ENCODE measurements around the gene PTDSS2.

The PTDSS2 gene

DNA sequence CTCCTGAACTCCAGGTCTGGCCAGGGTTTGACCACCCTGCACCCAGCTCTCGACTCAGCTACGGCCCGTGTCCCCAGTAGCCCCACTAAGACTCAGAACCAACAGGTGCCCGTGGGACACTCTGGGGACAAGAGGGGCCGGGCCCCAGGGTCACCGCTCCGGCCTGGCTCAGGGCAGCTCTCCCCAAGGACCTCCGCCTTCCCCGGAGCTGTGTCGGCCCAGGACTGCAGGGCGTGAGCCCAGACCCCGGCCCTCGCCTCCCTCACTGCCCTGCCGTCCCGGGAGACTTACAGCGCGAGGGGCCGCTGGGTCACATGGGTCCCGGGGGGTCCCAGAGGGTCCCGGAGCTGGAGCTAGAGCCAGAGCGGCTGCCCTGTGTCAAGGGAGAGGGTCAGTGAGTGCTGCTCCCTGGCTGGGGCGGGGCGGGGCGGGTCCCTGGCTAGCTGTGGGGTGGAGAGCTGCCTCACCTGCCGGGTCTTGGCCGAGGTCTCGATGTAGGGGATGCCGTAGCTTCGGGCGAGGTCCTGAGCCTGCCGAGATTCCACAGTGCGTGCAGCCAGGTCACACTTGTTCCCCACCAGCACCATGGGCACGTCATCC lies 83.0 kb downstream of the PTDSS2 start:
- peaks cover 2% of the 10 kb centered on the region for H3K36me3 Mint-ChIP-seq (ENCODE audit: low read depth)
- no peak for DNase-seq
- H3K4me3 Mint-ChIP-seq = no peak overlapping the region
- H3K27me3 Mint-ChIP-seq = no peaks in the 10 kb centered on the region
- ATAC-seq = no peak
- H3K4me1 Mint-ChIP-seq = peaks cover 13% of the 10 kb centered on the region
- H3K9me3 Mint-ChIP-seq = no peaks in the 10 kb centered on the region
- H3K27ac Mint-ChIP-seq = no peak overlapping the region

DNA sequence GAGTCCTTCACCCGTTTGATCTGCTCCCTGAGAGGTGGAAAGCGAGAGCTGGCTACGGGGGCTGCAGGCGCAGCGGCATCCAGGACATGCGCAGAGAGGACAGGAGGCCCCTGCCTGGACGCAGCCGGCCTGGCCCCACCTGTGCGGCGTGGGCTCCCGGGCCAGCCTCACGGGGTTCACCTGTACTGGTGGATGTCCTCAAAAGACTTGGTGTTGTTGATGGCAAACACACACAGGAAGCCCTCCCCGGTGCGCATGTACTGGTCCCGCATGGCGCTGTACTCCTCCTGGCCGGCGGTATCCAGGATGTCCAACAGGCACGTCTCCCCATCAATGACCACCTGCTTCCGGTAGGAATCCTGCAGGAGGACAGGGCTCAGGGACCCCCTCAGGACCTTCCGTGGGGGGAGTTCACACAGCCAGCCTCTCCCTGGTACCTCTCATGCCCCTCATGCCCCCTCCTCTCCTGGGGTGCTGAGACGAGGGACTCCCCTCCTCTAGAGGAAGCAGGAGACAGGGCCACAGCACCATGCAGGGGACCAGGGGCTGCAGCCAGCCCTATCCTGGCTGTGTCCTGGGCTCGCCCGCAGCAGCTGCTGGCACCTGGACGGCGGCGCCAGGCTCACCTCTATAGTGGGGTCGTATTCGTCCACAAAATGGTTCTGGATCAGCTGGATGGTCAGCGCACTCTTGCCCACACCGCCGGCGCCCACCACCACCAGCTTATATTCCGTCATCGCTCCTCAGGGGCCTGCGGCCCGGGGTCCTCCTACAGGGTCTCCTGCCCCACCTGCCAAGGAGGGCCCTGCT lies 83.7 kb downstream of the PTDSS2 start:
- Mint-ChIP-seq H3K36me3 (ENCODE audit: low read depth) (peaks cover 2% of the 10 kb centered on the region), H3K4me3 (peak overlapping the region; percentile 74), H3K27ac (no peak overlapping the region), H3K27me3 (no peaks in the 10 kb centered on the region), H3K9me3 (no peaks in the 10 kb centered on the region), H3K4me1 (peaks cover 16% of the 10 kb centered on the region)
- no peak for DNase-seq
- no peak for ATAC-seq

DNA sequence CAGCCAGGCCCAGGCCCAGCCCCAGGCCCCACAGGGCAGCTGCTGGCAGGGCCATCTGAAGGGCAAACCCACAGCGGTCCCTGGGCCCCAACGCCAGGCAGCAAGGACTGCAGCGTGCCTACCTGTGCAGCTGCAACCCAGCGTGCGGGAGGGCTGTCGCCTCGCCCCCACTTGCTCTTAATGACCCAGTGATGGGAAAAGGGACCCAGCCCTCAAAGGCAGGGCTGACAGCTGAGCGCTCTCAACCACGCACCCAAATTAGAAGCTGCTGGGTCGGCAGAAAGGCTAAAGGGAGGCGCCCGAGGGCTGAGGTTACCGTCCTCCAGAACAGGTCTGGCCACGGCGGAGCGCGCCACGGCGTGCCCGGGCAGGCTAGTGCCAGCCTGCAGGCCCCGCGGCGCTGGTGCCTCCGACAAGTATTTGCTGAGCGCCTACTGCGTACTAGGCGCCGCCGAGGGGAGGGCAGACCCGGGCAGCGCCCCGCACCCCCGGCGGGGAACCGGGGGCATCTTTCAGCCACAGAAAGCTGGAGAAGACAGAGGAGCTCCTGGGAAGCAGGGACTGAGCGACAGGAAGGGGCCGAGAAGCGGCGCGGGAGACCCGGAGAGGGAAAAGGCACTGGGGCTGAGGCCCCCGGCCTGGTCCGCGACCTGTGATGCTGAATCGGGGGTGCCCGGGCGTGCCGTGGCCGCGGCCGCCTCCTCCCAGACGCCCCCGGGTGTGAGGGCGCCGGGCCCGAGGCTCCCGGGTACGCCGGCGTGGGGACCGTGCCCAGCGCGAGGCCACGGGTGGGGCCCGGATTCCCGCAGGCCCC lies 84.5 kb downstream of the PTDSS2 start:
- ATAC-seq = peak; percentile 0
- Mint-ChIP-seq H3K36me3 (ENCODE audit: low read depth) (peaks cover 2% of the 10 kb centered on the region), H3K27me3 (no peaks in the 10 kb centered on the region), H3K4me1 (peaks cover 17% of the 10 kb centered on the region), H3K9me3 (no peaks in the 10 kb centered on the region), H3K4me3 (peak overlapping the region; percentile 74), H3K27ac (no peak overlapping the region)
- DNase-seq = peak; percentile 41

DNA sequence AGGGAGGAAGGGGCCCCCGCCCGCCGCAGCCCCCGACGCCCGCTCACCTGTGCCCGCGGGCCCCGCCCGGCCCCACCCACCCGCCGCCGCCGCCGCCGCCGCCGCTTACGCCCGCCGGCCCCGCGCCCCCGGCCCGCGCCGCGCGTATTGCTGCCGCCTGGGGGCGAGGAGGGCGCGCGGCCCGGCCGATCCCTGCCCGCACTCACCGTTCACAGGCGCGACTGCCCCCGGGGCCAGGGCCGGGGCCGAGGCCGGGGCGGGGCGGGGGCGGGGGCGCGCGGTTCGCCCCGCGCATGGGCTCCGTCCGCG lies 85.1 kb downstream of the PTDSS2 start:
- Mint-ChIP-seq H3K4me1 (peaks cover 17% of the 10 kb centered on the region), H3K27ac (no peak overlapping the region), H3K27me3 (no peaks in the 10 kb centered on the region), H3K9me3 (no peaks in the 10 kb centered on the region), H3K36me3 (ENCODE audit: low read depth) (peaks cover 2% of the 10 kb centered on the region), H3K4me3 (no peak overlapping the region)
- peak; percentile 4 for ATAC-seq
- DNase-seq = no peak

DNA sequence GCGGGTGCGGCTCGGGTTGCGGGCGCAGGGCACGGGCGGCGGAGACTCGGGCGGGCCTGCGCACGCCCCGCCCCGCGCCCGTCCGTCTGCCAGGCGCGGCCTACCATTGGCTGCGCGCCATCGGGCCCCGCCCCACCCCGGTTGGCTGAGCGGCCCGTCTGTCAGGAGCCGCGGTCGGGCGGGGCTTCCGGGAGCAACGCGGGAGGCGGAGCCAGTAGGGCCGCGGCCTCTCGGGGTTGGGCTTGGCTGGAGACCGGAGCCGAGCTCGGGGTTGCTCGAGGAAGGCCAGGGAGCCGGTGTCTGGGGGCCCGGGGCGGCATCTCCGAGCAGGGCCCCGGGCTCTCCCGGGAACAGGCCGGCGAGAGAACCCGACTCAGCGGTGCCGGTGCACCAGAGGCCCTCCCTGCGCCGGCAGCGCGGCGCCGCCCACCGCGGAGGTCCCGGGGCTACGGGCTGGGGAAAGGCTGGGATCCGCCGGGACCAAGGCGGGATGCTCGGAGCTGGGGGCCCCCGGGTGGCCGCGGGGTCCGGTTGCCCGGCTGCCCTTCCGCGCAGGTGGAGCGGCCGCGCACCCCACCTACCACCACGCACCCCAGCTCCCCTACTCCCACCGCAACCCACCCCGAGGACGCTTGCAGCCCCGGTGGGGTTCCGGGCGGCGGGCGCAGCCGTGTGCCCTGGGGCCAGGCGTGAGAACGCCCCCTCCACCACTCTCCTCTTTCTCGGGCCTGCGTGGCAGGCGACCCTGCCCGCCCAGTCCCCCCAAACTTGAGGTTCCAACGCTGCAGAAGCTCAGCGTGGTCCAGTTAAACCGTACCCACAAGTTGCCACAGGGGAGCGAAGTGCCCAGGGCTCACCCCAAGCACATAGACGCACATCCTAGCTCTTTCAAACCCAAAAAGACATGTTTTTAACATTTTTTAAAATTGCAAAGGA lies 85.7 kb downstream of the PTDSS2 start, which contains the start of gene HRAS:
HRAS (minus strand) TSS at position 58 of the 936 bp plus-strand sequence.
- Mint-ChIP-seq H3K4me3 (peak within 1 kb of the TSS; percentile 90), H3K27me3 (no peaks in the 10 kb centered on the region), H3K4me1 (peaks cover 17% of the 10 kb centered on the region), H3K9me3 (no peaks in the 10 kb centered on the region), H3K36me3 (ENCODE audit: low read depth) (peaks cover 2% of the 10 kb centered on the region), H3K27ac (peak within 1 kb of the TSS; percentile 92)
- ATAC-seq = peak; percentile 90
- DNase-seq = peak; percentile 98

DNA sequence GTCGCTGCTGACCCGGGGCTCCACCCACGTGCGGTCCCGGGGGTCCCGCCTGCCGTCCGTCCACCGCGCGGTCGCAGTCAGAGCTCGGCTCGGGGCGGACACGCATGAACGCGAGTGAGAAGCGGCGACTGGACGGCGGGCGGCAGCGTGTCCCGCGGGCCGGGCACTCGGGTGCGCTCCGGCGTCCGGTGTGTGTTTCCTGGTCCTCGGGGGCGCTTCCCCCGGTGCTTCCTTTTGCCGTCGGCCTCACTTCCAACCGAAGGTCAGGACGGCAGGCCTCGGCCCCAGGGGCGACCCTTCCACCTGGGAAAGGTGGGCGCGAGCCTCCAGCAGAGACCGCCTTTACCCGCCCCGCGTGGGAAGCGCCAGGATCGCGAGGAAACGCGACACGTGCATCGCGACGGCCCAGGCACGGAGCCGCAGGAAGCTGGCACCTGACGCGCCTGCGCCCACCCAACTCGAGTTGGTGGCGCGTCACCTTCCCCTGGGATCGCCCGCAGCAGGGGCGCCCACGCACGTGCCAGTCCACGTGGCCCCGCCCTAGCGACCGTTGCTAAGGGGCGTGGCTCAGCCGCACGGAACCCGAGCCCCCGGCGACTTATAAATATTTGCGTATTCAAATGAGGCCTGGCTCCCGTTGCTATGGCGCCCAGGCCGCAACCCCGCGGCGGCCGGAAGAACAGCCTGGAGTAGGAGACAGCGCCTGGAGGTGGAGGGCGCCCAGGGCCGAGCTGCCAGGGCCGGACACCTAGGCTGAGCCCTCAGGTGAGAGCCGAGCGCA lies 87.0 kb downstream of the PTDSS2 start, which contains the start of gene LRRC56:
LRRC56 (plus strand) TSS at position 687 of the 781 bp plus-strand sequence. CDS start 3,158 bp downstream, outside the sequence.
- Mint-ChIP-seq H3K4me3 (peak within 1 kb of the TSS; percentile 90), H3K36me3 (ENCODE audit: low read depth) (peaks cover under 1% of the 10 kb centered on the region), H3K27ac (peak within 1 kb of the TSS; percentile 92), H3K27me3 (no peaks in the 10 kb centered on the region), H3K4me1 (peaks cover 17% of the 10 kb centered on the region), H3K9me3 (no peaks in the 10 kb centered on the region)
- DNase-seq (peak; percentile 92), ATAC-seq (peak; percentile 44)

DNA sequence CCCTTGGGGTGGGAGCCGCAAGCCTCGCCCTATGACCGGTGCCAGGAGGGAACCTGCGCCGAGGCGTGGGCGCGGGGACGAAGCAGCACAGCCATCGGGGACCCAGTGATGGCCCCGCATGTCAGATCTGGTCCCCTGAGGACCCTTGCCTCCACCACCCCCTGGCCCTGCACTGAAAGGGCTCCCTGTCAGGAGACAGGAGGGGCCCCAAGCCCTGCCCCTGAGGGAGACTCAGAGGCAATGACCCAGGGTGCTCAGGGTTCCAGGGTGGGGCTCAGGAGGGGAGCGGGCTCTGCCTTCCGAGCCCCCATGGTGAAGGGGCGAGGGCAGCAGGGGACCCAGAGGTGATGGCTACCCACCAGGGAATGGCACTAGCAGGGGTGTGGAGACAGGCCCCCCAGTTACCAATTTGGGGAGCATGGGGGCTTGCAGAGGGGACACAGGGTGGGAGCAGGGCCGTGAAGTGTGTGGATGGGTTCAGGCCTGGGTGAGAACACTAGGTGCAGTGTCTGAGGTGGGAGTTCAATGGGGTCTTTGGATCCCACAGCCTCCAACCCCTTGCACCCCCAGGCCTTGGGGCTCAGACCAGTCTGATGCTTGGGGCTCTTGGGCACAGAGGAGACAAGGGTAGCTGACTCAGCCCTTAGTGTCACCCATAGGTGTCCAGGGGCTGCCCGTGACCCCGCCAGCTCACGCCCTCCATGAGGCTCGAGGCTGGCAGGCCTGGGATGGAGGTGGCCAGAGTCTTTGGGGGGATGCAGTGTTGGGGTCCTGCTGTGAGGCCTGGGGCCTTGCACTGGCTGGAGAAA lies 87.7 kb downstream of the PTDSS2 start:
- ATAC-seq = no peak
- DNase-seq = no peak
- Mint-ChIP-seq H3K27me3 (no peaks in the 10 kb centered on the region), H3K9me3 (no peaks in the 10 kb centered on the region), H3K27ac (peak overlapping the region; percentile 69), H3K4me1 (peaks cover 17% of the 10 kb centered on the region), H3K36me3 (ENCODE audit: low read depth) (no peaks in the 10 kb centered on the region), H3K4me3 (peak overlapping the region; percentile 90)

DNA sequence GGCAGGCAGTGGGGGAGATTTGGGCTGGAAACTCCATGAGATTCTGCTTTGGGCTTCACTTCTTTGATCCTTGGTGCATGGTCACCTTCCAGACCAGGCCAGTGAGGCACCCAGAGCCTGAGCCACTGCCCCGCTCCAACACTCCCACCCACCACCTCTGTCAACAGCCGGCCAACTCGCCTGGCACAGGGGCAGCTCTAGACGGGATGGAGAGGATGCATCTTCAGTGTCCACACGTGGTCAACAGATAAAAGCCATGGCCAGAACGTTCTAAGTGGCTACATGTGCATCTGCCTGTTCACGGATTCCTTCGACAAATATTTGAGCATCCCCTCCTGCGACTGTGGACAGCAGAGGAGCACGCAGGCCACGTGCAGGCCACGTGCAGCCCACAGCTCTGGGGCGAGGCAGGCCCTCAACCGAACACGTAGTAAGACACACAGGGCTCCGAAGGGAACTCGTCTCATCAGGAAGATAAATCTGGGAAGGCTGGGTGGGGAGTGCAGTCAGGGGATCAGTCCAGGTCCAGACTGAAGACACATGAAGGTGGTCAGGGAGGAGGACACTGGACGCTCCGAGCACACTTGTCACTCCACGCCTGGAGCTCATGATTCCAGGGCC lies 88.5 kb downstream of the PTDSS2 start:
- DNase-seq (no peak), ATAC-seq (no peak)
- Mint-ChIP-seq H3K9me3 (no peaks in the 10 kb centered on the region), H3K27ac (no peak overlapping the region), H3K4me3 (peak overlapping the region; percentile 61), H3K36me3 (ENCODE audit: low read depth) (no peaks in the 10 kb centered on the region), H3K4me1 (peaks cover 17% of the 10 kb centered on the region), H3K27me3 (no peaks in the 10 kb centered on the region)

DNA sequence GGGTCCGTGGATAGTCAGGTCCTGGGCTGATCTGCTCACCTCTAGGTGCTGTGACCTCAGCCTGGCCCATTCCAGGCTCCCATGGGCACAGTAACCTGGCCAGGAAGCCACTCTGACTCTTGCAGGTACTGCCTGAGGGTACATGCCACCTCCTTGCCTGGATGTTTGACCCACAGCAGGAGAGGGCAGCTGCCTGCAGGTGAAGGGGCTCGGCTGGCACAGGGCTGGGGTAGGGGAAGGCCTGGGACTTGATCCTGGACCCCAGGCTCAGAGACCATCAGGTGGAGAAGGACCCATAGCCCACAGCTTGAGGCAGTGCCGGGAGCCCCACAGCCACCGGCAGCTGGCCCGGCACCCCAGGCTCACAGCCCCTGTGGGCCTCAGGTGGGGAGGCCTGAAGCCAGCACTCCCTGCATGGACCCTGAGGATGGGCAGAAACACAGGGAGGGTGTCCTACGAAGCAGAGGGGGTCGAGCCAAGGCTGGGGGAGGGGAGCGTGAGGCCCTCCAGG lies 89.9 kb downstream of the PTDSS2 start:
- DNase-seq = no peak

More for the DNA sequence above, 89.9 kb downstream of the PTDSS2 start:
- Mint-ChIP-seq H3K36me3 (ENCODE audit: low read depth) (no peaks in the 10 kb centered on the region), H3K4me3 (no peak overlapping the region), H3K9me3 (no peaks in the 10 kb centered on the region), H3K27me3 (no peaks in the 10 kb centered on the region), H3K27ac (no peak overlapping the region), H3K4me1 (peaks cover 17% of the 10 kb centered on the region)
- no peak for ATAC-seq
